WI38 (cell line): ENCODE results near the gene TBCK.

Source experiments
- H3K4me3 ChIP-seq: 2 replicates; pipeline ENCODE4 v1.5.1; 2011; ENCODE audit warnings: low read depth, mild to moderate bottlenecking, control low read depth, low read length
- CTCF ChIP-seq: IDR thresholded peaks from 2 replicates; pipeline ENCODE4 v1.5.1; 2012; ENCODE audit warnings: low read depth, mild to moderate bottlenecking, control low read depth, low read length

Gene TBCK

GRCh38 chr4:106034751-106035150, 281.3 kb downstream of the TBCK start:
- TF ChIP-seq CTCF = no peak
- H3K4me3 ChIP-seq = no peak overlapping the region

- no peak for TF ChIP-seq CTCF
Observed at GRCh38 chr4:106034220-106034619, 281.8 kb downstream of the TBCK start.

GRCh38 chr4:106033469-106033868, 282.5 kb downstream of the TBCK start:
- TF ChIP-seq CTCF = no peak
- H3K4me3 ChIP-seq = no peak overlapping the region

More at GRCh38 chr4:106034220-106034619, 281.8 kb downstream of the TBCK start:
- H3K4me3 ChIP-seq = no peak overlapping the region

- H3K4me3 ChIP-seq = no peak overlapping the region
- no peak for TF ChIP-seq CTCF
Observed at GRCh38 chr4:106032851-106033286, 283.1 kb downstream of the TBCK start.

GRCh38 chr4:106022454-106022853, 293.6 kb downstream of the TBCK start:
- H3K4me3 ChIP-seq = no peak overlapping the region
- no peak for TF ChIP-seq CTCF

GRCh38 chr4:106021737-106022410, 294.1 kb downstream of the TBCK start:
- TF ChIP-seq CTCF = no peak
- H3K4me3 ChIP-seq = no peak overlapping the region

GRCh38 chr4:106019771-106020170, 296.2 kb downstream of the TBCK start:
- TF ChIP-seq CTCF = no peak
- H3K4me3 ChIP-seq = no peak overlapping the region
